Fibroblast of skin of left biceps (primary cell): Measurements from ENCODE around the gene SRBD1.

Experiments used
- DNase-seq, 2 experiments: peaks; one replicate each; pipeline ENCODE4 v3.0.0-alpha.2; 2013; ENCODE audit warnings: low read depth in 2 of 2

The SRBD1 gene

DNA sequence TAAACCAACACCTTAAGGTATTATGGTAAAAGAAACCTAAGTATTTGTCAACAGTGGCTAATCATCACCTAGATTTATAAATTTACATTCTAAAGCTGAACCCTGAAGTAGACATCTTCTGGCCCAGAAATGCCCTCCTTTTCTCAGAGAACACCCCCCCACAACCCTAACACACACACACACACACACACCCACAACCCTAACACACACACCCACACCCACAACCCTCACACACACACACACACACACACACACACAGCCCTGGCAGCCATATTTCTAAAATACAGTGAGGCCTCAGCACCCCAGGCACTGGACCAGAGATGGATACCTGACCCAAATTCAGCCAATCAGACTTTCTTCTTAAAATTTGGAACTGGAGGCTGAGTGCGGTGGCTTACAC lies 14.3 kb downstream of the SRBD1 start:
- no peak for DNase-seq

GRCh38 chr2:45595721-45596435 lies 15.2 kb downstream of the SRBD1 start:
- peak in 1 of 2 experiments; percentile 37 for DNase-seq

GRCh38 chr2:45591073-45591472 lies 20.0 kb downstream of the SRBD1 start:
- DNase-seq, result no peak

DNA sequence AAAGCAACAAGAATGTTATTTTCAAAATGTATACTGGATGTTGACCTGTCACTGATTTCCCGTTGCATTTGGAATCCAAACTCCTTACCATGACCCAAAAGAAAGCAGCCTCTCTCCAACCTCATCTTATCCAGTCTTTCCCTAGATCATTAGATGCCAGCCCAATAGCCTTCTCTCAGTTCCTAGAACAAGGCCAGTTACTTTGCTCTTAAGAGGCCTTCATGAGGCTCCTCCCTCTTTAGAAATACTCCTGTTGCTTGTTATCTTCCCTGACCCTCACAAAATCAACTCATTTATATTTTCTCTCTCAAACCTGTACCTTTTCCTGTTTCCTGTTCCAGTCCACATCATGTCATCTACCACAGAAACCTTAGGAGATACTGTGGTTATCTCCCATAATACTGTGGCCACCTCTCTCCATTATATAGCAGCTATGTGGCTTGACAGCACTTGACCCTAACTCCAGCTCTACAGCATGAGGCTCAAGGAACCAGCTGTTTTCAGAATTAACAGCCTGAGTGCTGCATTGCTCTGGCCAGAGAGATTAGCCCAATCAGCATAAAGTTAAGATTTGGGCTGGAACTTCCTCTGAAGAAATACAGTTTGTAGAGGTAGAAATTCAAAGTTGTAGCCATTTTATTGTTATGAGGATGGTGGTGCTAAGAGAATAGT lies 22.8 kb downstream of the SRBD1 start:
- DNase-seq, result no peak

GRCh38 chr2:45586600-45586999 lies 24.5 kb downstream of the SRBD1 start:
- no peak for DNase-seq

- DNase-seq, result no peak
These were observed 25.7 kb downstream of the SRBD1 start for GRCh38 chr2:45585267-45585861.

- no peak for DNase-seq
These were observed 27.1 kb downstream of the SRBD1 start for GRCh38 chr2:45583977-45584376.

GRCh38 chr2:45582522-45582921 lies 28.5 kb downstream of the SRBD1 start:
- DNase-seq, result no peak

DNA sequence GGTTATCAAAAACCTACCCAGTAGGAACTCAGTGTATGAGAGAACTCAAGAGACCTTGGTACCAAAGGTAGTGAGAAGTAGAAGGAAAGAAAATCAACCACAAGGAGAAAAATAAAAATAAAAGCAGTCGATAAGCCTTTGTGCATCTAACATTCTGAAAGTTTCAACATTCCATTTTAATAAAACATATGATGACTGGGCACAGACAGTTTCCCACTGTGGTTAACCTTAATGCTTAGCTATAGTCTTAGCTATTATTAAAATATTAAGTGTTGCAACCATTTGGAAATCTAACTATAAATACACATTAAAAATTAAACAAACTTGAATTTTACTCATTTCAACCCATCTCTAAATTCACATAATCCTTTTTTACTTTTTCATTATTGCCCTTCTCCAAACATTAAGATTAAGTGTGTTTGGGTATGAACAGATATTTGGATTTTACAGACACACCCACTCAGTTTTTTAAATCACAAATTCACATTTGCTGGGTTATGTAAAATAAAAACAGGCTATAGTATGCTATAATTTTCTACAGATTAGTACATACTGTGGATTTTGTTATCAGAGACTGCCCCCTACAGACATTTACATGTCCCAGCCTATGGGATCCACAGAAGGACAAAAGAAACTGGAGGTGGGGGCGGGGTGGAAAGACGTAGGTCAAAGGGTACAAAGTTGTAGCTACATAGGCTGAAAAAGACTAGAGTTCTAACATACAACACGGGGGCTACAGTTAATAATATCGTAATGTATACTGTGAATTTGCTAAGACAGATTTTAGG lies 32.8 kb downstream of the SRBD1 start:
- DNase-seq, result no peak

DNA sequence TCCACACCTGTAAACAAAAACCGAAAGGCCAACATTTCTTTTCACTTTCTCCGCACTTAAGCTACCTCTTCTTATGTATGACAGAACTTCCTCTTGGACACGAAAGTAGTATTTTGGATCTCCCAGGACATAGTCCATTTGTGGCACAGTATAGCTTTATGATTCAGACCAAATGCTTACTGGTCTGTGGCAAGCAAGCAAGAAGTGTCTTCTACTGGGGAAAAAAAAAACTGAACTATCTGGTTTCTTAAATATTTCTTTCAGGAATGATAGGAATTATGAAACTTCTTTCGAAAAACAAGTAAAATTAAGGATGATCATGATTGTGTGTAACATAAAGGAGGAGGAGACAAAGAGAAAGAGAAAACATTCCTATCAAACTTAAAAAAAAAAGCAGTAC lies 33.6 kb downstream of the SRBD1 start:
- no peak for DNase-seq

DNA sequence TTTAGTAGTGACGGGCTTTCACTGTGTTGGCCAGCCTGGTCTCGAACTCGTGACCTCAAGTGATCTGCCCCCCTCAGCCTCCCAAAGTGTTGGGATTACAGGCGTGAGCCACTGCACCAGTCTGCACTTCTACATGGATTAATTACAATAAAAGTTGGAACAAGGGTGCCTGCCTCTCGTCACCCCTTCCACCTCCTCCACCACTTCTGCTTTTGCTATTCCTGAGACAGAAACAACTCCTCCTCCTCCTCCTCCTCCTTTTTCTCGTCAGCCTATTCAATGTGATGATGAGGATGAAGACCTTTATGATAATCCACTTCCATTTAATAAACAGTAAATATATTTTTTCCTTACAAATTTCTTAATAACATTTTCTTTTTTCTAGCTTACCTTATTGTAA lies 35.2 kb downstream of the SRBD1 start:
- DNase-seq, result no peak

GRCh38 chr2:45572979-45573378 lies 38.1 kb downstream of the SRBD1 start:
- DNase-seq, result no peak

DNA sequence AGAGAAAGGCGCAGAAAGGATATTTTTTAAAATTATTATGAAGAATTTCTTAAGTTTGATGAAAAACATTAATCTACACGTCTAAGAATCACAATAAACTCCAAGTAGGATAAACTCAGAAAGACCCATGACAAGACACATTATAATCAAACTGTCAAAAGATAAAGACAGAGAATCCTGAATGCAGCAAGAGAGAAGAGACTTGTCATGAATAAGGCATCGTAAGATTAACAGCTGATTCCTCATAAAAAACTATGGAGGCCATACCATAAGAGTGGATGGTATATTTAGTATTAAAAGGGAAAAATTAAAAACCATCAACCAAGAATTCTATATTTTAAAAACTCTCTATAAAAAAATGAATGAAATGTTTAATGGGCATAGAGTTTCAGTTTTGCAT lies 39.1 kb downstream of the SRBD1 start:
- DNase-seq, result no peak

- no peak for DNase-seq
These were observed 40.3 kb downstream of the SRBD1 start for GRCh38 chr2:45570671-45571334.

GRCh38 chr2:45568935-45569334 lies 42.1 kb downstream of the SRBD1 start:
- no peak for DNase-seq

GRCh38 chr2:45567974-45568789 lies 42.9 kb downstream of the SRBD1 start:
- no peak for DNase-seq

DNA sequence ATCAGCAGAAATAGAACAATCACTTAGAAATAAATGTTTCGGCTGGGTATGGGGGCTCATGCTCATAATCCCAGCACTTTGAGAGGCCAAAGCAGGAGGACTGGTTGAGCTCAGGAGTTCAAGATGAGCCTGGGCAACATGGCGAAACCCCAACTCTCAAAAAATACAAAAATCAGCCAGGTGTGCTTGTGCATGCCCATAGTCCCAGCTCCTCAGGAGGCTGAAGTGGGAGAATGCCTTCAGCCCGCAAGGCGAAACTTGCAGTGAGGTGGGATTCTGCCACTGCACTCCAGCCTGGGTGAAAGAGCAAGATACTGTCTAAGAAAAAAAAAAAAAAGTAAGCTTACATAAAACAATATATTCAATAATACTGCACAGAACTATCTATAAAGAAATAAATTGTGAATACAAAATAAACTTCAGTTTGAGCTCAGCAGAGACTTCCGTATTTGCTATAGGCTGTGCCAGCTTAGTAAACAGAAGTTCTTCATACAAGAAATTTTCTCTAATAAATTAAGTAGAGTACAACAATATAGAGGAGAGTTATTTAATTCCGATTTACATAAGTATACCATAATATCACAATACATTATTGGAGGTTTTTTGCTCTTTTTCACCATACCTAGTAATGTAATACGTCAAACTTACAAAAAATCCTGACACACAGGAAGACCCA lies 43.6 kb downstream of the SRBD1 start:
- no peak for DNase-seq

DNA sequence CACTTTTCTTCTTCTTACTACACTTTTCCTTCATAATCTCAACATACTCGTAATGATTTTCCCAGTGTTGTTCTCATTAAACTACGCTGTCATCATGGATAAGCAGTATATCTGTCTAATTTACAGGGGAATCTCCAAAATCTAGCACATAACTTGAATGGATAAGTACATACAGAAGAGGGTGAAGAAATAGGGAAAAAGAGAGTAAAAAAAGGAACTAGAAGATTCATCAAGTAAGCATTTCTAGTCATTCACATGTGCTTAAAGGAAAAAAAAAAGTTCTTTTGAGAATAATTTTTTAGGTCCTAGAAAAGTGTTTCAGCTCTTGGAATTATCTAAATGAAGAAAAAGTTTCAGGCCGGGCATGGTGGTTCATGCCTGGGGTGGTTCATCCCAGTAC lies 51.6 kb downstream of the SRBD1 start:
- DNase-seq, result no peak

DNA sequence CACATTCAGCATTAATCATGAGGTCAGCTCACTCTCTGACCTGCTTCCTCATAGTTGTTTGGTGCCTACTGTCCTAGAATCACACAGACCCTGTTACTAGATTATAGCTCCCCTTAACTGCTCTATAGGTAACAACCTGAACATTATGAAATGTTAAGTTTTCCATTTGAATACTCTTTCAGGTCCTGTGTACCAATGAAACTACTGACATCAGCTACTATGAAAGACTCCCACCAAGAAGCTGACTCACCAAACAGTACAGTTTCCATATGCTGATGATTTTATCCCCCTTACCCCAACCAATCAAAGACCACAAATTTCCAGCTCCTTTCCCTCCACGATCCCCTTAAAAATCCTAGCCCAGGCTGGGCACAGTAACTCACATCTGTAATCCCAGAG lies 56.3 kb downstream of the SRBD1 start:
- no peak for DNase-seq

- no peak for DNase-seq
These were observed 56.9 kb downstream of the SRBD1 start for GRCh38 chr2:45554073-45554741.
